HG03060 (cell line): ENCODE data around the gene LRRC10B.
"Not testable (repeated sequence)": the region's sequence is repeated elsewhere in the genome, so short reads cannot be mapped to it uniquely, and the experiment has no call there.

ENCODE experiments used
- ATAC-seq: cut with Tn5 transposase; IDR thresholded peaks from one replicate; pipeline ENCODE4 v1.9.1; 2021; ENCODE audit warnings: low read depth, moderate number of reproducible peaks; ENCODE audit not compliant: unreplicated experiment

Gene LRRC10B

DNA sequence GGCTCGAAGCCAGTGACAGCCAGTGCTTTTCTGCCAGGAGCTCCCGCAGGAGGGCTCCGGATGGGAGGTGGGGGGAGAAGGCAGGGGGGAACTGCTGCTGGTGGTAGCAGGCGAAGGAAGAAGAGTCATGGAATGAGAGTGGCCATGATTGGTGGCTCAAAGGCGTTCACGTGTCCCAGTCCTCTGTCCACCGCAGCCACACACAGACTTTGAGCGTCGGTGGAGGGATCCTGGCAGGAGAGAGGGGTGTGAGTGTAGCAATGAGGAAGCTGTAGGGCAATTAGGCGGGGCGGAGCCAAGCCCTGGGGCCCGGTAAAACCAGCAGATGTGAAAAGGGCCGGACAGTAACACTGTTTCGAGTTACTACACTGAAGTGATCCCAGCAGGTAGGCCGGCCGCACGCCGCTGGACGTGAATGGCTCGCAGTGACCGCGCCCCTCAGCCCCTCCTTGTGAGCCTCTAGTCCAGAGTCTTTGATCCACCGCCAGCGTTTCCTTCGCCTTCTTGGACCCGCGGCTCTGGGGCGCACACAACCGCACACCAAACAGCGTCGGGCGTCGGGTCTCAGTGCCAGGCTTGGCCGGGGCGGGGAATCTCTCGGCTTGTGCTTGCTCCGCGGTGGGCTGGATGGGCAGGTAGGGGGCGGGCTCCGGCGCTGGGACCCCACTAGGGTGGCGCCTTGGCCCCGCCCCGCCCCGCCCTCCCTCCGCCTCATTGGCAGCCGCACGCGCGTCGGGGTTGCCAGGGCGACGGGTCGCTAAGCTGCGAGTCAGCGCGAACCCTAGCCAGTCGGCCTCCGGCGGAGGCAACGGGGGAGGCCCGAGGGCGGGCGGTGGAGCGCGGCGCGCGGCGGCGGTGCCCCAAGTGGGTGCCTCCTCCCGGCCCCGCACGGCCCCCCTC, at the start of gene LRRC10B:
TSS of gene LRRC10B (plus strand) at position 788 of the 900 bp plus-strand sequence. CDS start 250 bp downstream, outside the sequence.
- ATAC-seq, result no peak

DNA sequence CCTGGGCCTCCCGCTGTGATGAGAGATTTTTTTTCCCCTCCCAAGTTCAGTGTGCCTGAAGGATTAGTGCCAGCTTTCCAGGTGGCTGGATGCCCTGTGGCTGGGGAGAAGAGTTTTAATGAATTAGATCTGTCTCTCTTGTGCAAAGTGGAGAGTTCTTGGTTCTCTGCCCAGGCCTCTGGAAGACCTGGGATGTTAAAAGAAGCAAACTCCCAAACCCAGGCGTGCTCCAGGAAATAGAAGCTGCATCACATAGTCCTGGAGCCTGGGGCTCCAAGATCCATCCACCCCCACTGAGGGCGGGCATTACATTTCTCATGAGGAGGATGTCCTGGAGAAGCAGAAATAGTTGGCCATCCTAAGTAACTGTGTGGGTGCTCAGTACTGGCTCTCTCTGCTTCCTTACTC, 48.1 kb upstream of the LRRC10B start:
- no peak for ATAC-seq

DNA sequence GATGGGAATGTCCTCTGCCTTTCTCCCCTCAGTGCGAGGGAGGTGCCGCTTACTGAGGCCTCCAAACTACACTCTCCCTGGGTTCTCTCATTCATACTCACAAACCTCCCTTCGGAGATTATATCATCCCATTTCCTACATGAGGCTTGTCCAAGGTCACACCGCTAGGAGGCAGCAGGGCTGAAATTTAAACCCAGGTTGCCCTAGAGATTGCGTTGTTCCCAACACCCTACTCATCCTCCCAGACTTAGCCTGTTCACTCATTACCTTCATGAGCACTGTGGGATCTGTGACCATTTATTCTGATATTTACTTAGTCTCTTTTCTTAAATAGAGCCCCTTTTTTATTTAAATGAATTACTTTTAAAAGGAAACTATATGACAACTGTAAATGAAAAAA, 47.6 kb upstream of the LRRC10B start:
- ATAC-seq, result no peak

DNA sequence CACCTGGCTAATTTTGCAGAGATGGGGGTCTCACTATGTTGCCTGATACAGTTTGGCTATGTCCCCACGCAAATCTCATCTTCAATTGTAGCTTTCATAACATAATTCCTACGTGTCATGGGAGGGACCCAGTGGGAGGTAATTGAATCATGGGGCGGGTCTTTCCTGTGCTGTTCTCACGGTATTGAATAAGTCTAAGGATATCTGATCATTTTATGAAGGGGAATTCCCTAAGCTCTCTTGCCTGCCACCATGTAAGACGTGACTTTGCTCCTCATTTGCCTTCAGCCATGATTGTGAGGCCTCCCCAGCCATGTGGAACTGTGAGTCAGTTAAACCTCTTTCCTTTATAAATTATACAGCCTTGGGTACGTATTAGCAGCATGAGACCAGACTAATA, 40.9 kb upstream of the LRRC10B start:
- ATAC-seq, result not testable (repeated sequence)

DNA sequence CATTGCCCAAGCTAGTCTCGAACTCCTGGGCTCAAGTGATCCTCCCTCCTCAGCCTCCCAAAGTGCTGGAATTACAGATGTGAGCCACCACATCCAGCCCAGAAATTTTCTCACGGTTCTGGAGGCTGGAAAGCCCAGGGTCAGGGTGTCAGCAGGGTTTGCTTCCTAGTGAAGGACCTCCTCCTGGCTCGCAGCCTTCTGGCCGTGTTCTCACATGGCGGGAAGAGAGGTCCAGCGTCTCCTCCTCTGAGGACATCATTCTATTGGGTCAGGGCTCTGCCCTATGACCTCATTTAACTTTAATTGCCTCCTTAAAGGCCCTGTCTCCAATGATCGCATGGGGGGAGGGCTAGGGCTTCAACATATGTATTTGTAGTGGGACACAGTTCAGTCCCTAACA, 40.5 kb upstream of the LRRC10B start:
- no peak for ATAC-seq

DNA sequence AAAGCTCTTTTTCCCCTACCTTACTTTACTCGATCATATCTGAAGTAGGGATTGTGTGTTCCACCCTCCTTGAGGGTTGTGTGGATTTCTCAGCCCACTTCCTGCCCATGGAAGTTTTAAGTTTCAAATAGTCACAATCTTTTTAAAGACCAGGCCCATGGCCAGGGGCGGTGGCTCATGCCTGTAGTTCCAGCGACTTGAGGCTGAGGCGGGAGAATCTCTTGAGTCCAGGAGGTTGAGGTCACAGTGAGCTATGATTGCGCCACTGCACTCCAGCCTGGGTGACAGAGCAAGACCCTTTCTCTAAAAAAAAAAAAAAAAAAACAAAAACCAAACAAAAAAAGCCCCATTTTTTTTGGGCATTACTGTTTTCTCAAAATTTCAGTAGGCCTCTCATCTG, 36.3 kb upstream of the LRRC10B start:
- no peak for ATAC-seq

DNA sequence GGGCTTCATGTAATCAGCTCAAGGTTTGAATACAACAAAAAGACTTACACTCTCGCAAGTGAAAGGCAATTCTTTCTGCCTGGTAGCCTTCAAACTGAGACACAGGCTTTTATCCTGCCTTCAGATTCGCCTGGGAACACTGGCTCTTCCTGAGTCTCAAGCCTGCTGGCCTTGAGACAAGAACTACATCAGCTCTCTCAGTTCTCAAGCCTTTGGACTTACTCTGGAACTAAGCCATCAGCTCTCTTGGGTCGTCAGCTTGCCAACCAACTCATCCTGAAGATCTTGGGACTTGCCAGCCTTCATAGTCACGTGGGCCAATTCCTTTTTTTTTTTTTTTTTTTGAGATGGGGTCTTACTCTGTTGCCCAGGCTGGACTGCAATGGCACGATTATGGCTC, 35.7 kb upstream of the LRRC10B start:
- no peak for ATAC-seq

DNA sequence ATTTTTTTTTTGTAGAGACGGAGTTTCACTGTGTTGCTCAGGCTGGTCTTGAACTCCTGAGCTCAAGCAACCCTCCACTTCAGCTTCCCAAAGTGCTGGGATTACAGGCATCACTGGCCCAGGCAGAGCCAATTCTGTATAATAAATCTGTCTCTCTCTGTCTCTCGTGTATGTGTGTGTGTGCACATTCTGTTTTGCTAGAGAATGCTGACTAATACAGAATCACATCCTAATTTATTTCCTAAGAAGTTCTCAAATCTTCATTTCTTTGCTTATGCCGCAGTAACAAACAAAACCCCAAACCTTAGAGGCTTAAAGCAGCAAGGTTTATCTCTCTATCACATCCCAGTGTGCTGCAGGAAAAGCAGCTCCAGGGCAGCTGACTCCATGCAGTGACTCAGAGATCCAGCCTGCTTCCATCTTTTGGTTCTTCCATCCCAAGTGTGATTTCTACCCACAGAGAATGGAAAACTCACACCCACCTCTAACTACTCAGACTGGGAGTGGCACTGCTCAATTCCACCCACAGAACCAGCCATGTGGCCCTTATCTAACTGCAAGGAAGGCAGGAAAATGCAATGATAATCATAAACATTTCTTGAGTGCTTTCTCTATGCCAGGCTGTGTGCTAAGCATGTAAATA, 35.1 kb upstream of the LRRC10B start:
- ATAC-seq, result no peak

DNA sequence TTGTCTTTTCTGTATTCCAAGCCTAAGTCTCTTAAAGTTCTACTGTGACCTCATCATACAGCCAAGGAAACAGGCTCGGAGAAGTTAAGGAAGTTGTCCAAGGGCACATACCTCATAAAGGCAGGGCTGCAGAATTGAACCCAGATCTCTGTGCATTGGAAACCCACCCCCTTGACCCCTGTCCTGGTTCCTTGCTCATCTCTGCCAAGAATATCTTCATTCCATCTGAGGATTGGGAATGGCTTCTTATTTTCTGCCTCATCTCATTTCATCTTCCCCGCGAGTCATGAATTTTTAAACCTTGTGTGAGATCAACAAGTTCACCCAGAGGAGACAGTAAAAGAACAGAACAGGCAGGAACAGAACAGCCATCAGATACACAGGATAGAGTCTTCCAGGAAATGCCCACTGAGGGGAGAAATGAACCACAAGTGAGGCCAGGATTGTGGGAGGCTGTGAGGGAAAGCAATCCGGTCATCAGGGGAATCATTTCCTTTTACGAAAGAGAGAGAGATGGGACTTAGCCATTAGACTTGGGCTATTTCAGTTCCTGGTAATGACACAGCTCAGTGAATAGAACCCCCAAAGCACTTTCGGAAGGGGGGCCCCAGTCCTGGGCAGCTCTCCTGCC, 34.4 kb upstream of the LRRC10B start:
- no peak for ATAC-seq

DNA sequence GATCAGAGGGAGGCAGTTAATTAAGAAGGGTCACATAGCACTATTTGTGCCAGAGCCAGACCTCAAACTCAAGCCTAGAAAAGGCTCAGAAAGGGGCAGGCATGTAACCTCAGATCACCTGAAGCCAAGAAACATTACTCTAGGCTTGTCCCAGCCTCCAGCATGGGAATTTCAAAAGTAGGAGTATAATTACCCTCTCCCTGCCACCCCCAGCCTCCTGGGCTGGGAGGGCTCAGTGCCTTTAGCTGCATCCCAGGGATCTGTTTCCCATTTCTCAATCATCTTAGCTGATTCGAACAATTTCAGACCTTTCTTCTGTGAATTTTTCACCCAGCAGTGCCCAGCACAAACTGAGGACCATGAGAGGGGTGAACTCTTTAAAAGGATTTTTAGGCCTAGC, 33.1 kb upstream of the LRRC10B start:
- no peak for ATAC-seq

DNA sequence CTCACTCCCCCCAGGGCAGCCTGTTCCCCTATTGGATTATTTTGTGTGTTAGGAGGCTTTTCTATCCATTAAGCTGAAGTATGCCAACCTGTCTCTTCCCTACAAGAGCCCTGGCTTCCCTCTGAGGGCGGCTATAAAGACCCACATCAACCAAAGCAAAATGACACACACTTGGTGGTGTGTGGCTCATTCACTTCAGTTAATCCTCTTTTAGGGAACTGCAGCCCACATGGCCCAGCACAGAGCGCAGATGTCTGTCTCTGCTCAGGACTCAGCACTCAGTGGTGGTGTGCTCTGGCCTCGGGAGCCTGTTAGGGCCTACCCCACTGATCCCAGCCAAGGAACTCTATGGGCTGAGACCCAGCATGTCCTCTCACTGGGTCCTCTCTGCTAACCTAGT, 32.2 kb upstream of the LRRC10B start:
- no peak for ATAC-seq

DNA sequence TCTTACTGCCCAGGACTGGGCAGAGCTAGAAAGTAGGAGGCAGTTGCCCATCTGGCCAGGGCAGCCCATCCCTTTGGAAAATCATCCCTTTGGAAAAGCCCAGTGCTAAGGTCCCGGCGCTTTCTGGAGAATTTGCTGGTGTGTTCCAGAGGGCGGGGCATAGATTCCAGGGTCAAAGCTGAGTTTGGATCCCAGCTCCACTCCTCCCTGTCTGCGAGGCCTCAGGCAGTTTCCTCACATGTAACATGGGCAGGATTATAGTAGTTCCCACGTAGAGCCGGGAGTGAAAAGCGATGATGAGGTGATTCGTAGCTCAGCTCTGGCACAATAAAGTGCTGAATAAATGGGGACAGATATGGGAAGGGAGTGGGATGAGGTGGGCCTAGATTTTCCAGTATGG, 31.4 kb upstream of the LRRC10B start:
- ATAC-seq, result no peak

DNA sequence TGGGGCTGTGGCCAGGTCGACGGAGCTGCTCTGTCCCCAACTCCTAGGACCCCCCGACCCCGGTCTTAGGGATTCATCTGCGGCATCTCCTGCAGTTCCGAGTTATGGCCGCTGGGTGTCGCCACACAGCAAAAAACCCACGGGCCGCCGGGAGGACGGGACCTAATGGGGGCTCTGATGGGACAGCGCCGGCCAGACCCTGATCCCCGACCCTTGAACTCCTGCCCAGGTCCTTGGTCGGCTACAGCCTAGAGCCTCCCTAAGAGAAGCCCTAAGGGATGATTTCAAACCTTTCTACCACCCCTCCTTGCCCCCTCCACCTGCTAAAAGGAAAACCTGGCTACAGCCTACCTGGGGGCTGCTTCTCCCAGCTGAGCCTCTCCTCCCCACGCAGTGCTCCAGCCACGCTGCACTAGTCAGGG, 30.8 kb upstream of the LRRC10B start:
- no peak for ATAC-seq

DNA sequence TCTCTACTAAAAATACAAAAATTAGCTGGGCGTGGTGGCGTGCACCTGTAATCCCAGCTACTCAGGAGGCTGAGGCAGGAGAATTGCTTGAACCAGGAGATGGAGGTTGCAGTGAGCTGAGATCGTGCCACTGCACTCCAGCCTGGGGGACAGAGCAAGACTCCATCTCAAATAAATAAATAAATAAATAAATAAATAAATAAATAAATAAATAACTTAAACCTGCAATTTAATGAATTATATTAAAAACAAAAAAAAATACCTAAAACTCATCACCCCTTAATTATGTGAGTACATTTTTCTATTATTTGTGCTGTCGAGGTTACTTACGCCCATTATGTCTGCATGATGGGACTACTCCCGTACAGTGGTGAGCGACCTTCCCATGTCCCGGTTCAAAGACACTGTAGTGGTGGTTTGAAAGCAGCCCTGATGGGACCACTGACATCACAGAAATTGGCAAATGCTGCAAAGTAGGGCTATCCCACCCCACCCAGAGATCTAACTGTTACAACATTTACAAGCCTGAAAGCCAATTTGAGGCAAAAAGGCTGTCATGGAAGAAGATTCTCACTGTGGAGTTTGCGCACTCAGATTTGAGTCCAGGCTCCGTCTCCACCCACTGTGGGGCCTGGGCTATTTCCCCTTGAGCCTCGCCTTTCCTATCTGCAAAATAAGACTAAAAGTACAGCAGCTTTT, 29.0 kb upstream of the LRRC10B start:
- ATAC-seq, result not testable (repeated sequence)

DNA sequence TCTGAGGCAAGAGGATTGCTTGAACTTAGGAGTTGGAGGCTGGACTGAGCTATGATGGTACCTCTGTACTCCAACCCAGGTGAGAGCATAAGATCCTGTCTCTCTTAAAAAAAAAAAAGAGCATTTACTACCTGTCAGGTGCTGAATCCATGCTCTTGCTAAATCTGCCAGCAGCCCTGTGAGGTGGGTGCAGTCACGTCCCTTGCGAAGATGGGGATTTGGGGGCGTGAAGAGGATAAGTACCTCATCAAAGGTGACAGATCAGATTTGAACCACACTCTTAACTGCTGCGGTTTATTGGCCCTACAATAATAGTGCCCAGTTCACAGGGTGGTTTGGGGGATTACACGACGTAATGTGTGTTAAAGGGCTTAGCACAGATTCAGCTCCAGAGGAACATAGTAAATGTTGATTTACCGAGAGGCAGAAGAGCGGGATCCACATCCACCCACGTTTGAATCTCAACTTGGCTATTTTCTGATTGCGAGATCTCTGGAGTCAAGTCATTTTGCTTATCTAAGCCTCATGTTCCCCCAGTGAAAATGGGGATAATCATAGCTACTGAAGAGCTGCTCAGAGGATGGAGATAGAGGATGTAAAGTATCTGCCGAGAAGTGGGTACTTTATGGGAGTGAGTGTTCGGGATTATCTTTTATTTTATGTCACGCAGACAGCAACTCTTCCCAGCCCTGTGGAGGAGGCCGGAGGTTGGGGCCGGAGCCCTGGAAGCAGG, 28.1 kb upstream of the LRRC10B start:
- ATAC-seq, result no peak

DNA sequence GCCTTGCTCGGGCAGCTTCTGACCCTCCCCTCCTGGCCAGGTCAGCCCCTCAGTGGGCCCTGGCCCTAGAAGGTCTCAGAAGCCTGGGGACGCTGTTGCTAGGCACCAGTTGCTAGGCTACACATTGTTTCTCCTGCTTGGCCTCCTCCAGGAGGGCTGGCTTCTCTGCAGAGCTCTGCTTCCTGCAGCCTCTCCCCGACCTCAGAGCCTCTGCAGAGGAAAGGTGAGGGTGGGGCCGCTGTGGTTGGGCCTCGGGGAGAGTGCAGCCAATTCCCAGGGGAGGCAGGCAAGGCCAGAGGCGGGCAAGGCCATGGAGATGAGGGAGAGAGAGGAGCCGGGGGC, 27.6 kb upstream of the LRRC10B start:
- no peak for ATAC-seq

DNA sequence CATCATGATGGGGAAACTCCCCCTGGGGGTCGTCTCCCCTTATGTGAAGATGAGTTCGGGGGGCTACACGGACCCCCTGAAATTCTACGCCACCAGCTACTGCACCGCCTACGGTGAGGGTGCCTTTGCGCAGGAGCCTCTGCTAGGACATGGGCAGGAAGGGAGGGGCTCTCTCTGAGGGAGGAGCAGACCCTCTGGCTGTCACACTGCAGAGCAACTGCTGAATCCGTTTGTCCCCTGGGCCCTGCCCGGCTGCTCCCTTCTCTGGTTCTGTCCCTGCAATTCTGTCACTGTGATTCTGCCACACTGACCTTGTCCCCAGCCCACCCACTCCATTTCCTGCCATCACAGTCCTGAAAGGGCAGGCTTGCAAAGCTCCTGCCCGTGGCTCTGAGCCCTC, 26.7 kb upstream of the LRRC10B start:
- ATAC-seq, result no peak

DNA sequence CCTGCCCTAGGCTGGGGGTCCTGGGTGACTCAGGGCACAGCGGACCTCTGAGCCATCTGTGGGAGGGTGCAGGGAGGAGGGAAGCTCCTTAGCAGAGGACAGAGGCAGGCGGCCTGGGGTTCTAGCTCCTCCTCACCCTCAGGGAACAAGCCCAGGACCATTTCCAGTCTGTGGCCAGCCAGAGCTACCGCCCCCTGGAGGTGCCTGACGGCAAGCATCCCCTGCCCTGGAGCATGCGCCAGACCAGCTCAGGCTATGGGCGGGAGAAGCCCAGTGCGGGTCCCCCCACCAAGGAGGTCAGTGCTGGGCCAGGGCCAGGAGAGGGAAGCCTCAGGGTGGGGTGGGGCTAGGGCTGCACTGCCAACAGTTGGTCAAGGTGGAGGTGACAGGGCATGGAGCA, 26.0 kb upstream of the LRRC10B start:
- ATAC-seq, result no peak

DNA sequence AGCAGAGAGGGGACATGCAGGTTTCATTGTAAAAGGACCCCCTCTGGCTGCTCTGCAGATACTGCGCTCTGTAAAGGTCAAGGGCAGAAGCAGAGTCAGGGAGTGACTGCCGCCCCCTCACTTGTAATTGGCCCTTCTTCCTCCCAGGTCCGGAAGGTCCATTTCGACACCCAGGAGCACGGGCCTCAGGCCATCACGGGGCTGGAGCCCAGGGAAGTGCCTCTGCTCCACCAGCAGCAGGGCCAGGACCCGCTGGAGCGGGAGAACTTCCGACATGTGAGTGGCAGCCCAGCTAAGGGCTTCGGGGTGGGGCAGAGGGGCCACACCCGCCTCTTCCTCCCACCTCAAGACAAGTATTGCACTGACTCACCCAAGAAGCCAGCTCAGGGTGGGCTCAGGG, 24.0 kb upstream of the LRRC10B start:
- ATAC-seq, result no peak

DNA sequence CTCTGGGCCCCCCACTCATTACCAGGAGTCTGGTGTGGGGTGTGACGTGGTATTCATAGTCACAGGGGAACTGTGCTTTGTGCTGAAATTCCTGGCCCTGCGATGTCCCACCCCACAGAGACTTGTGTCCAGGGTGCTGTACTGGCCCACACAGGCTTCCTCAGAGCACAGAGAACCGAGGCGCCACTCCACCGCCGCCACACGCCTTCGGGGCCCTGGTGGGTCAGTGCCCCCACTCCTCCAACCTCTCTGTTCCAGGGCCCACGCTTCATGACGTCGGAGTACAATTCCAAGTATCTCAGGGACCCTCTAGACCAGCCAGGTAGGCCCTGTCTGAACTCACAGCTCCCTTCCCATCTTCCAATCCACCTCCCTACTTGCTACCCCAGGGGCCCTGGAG, 23.5 kb upstream of the LRRC10B start:
- no peak for ATAC-seq
